Stimulated activated CD4-positive, alpha-beta T cell treated with anti-CD3 and anti-CD28 coated beads, Interleukin-1b, Interleukin-23, amount 100 ng/mL, for 48 hours (primary cell): ENCODE measurements around the gene PLEKHM3.

Experiments used
- DNase-seq: peaks from one replicate; pipeline ENCODE4 v3.0.0-alpha.2; 2020

The PLEKHM3 gene

DNA sequence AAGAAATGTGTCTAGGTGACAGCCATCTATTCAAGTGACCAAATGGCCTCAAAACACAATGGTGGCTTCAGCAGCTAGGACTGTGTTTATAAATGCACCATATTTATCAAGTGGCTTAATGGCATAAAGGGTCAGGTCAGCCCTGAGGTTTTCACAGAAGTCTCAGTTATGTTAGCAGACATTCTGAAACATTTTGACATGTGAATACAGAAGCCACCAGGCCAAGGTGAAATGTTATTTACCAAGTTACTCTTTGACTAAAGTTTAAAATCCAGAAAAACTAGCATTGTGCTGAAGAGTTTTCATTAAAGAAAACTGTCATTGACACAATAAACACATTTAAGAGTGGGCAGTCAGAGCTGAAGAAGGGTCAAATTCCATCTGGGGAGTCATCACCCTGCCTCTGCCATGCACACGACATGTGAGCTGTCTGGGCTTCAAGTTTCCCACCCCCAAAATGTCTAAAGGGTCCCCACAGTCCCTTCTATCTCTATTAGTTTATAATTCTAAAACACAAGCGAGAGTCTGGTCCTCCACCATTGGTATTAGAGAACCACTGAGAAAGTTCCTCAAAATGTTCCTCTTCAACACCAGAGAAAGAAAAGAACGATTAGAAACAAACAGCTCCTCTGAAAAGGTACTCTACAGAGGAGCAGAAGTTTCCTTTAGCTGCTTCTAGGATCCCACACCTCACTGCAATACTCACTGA is 178.1 kb downstream of the PLEKHM3 start:
- no peak for DNase-seq

DNA sequence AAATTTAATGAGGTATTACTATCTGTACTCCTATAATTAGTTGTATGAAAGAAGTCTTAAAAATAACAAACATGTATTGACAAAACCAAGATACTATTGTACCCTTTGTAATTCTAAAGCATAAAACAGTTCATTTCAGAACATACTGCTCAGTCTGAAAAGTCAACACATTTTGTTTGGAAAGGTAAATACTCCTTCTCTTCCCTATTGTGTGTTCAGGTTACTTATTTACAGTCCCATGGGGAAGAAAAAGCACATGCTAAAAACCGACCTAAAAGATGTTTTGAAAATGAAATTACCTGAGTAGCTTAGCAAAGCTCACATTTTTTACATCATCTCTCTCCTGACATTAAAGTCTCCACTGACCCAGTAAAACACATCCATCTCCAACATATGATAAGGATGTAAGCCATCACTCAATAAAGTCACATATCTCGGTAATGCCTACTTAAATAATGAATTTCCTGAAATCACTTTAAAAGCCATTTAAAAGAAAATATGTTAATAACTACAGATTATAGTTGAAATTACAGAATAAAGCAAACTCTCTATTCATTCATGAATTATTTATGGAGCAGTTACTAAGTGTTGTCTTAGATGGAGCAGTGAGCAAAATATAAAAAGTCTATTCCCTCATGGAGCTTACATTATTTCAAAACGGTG is 180.0 kb downstream of the PLEKHM3 start:
- DNase-seq = no peak

DNA sequence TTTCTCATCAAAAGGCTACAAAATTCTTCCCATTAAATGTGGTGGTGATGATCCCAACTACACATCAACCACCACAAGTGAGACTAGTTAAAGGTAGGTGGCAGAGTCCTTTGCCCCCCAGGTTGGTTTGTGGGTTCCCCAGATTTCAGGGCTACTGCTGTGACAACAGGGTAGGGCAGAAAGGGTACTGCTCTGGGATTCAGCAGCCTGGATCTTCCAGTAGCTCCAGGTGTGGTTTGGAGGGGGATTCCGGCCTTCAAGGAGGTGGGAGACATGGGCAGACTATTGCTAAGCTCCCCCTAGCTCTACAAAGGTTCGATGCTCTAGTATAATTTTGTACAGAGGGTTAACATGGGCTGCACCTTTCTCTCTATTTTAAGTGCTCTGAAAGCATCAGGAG is 180.7 kb downstream of the PLEKHM3 start:
- no peak for DNase-seq

DNA sequence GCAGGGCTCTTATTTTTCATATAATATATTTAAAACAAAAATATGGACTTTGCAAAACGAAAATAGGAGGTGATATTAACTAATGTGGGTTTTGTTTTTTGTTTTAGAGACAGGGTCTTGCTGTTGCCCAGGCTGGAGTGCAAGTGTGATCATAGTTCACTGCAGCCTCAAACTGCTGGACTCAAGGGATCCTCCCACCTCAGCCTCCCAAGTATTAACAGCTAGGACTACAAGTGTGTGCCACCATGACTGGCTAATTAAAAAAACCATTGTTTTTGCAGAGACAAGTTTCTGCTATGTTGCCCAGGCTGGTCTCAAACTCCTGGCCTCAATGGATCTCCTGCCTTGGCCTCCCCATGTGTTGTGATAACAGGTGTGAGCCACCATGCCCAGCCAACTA is 185.2 kb downstream of the PLEKHM3 start:
- DNase-seq = no peak

DNA sequence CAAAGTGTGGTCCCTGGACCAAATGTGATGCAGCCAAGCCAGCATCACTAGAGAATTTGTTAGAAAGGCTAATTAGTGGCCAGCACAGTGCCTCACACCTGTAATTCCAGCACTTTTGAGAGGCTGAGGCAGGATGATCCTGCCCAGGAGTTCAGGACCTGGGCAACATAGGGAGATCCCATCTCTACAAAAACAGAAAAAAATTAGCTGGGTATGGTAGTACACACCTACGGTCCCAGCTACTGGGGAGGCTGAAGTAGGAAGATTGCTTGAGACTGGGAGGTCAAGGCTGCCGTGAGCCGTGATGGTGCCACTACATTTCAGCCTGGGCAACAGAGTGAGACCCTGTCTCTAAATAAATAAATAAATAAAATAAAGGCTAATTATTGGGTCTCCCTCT is 185.8 kb downstream of the PLEKHM3 start:
- no peak for DNase-seq

- no peak for DNase-seq
Observed at GRCh38 chr2:207839028-207839427, 186.3 kb downstream of the PLEKHM3 start.

DNA sequence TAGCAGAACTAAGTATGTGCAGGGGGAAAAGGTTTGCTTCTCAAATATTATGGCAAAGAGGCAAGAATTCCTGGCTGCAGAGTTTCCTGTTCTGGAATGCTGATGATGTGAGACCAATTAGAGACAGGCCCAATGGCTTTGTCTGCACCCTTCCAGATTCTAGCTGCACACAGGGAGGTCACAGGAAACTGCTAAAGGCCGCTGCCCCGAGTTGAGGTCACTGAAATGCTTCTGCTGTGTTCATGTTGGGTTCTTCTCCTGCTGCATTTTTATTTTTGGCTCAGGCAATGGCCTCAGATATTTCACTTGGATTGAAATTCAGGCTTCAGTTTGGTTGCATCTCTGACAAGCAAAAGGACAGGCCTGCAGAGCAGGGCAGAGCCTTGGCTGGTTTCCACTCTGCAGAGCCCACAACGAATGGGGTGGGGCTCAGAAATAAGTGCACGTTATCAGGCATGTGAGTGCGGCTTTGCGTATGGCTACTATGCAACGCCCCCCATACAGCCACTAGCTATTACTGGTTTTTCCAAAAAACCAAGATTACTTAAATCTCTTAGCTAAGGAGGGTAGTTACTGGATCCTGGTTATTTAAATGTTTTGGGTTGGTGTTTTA is 188.7 kb downstream of the PLEKHM3 start:
- no peak for DNase-seq

DNA sequence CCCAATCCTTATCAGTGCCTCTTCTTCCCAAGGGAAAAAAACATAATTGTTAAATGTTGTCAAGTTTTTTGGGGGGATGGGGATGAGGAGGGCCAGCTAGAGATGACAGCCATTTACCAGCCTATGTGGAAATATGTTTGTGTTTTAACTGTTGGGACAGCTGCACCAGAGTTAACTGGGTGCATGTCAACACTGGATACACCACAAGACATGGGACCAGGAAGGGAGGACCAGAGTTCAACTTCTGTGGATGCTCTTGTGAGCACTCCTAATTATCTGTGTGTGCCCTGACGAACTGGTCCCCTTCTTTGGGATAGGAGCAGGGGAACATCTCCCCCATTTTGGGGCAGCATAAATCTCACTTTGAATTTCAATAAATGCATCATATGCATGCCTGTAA is 189.5 kb downstream of the PLEKHM3 start:
- no peak for DNase-seq

GRCh38 chr2:207833251-207833751 is 192.0 kb downstream of the PLEKHM3 start:
- DNase-seq = no peak

- DNase-seq = no peak
Observed at GRCh38 chr2:207831584-207832248, 193.6 kb downstream of the PLEKHM3 start.

GRCh38 chr2:207830778-207831438 is 194.4 kb downstream of the PLEKHM3 start:
- DNase-seq = no peak

DNA sequence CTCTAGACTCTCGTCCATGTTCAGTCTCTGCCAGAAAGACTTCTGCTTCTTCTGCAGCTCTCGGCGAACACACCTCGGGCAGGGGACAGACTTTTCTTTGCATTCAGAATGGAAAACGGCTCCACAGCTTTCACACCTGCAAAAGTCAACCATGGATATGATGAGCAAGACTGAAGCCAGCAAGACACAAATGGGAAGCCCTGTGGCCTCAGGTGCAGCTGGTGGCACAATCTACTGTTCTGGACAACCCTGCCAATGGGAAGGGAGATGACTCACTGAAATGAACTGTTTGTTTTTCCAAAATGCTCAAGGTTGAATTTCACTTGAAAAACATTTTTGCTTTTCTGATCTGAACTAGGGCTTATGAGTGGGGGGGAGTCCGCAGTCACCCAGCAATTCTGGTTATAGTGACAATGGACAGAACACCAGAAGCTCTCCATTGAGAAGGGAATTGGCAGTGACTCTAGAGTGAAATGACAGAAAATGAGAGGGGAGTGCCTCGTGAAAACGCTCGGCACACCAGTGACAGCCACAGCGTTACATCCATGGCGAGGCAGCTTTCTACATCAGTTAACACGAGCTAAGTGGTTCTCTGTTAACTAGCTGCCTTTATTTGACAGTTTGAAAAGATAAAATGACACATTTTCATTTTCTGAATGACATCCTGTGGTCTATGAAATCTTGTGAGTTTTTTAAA is 196.8 kb downstream of the PLEKHM3 start:
- no peak for DNase-seq

DNA sequence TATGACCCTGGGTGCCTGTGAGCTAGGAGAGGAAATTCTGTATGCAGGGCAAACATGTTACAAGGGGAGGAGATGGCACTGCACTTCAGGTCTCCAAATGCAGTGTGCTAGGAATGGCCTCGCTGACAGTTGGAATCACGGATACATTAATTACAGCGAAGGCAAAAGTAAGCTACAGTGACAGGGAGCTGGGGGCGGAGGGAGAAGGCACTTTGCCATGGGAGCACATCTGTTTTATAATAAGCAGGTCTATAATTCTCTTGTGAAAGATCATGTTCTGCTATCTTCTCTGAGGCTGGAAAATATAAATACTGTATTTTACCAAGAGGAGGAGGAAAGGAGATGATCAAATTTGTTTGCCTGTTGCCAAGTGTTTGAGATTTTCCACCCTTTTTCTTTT is 199.3 kb downstream of the PLEKHM3 start:
- no peak for DNase-seq

- no peak for DNase-seq
Observed at GRCh38 chr2:207825045-207825954, 200.0 kb downstream of the PLEKHM3 start.

- no peak for DNase-seq
Observed at GRCh38 chr2:207823865-207824264, 201.5 kb downstream of the PLEKHM3 start.

- DNase-seq = no peak
Observed at GRCh38 chr2:207819839-207820784, 205.2 kb downstream of the PLEKHM3 start.

GRCh38 chr2:207819021-207819797 is 206.1 kb downstream of the PLEKHM3 start:
- DNase-seq = no peak

DNA sequence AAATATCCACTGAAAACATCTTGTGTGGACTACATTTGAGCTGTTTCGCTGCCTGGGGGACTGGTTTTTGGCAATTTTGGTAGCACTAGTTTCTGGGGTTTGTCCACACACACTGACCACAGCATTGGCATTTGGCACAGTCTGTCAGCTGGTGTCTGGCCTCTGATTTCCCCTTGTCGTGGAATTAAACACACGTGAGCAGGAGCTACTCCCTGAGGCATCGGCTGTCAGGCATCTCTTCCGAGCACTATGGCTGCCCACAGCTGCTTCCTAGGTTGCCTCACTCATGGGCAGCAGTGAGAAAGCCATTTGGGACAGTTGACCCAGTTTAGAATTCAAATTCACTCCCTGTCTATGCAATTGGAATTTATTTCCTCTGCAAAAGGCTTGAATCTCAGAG is 208.8 kb downstream of the PLEKHM3 start:
- DNase-seq = no peak

- DNase-seq = no peak
Observed at GRCh38 chr2:207815254-207815653, 210.1 kb downstream of the PLEKHM3 start.
